GM18951 (cell line): ENCODE results near the gene BCAR3.

Experiments
- POLR2A ChIP-seq: IDR thresholded peaks from 4 replicates; pipeline ENCODE4 v1.6.1; 2011; ENCODE audit warnings: mild to moderate bottlenecking; ENCODE audit not compliant: insufficient read length, insufficient read depth; ENCODE audit errors: extremely low read depth
- in situ Hi-C: fragments of 300-500 bp; cut with MboI; formaldehyde crosslinking; loops from one replicate; pipeline ENCODE4 v1.12.0; 2022; ENCODE audit warnings: low sequenced_read_pairs, mixed read lengths, inconsistent platforms; ENCODE audit not compliant: unreplicated experiment

The BCAR3 gene

DNA sequence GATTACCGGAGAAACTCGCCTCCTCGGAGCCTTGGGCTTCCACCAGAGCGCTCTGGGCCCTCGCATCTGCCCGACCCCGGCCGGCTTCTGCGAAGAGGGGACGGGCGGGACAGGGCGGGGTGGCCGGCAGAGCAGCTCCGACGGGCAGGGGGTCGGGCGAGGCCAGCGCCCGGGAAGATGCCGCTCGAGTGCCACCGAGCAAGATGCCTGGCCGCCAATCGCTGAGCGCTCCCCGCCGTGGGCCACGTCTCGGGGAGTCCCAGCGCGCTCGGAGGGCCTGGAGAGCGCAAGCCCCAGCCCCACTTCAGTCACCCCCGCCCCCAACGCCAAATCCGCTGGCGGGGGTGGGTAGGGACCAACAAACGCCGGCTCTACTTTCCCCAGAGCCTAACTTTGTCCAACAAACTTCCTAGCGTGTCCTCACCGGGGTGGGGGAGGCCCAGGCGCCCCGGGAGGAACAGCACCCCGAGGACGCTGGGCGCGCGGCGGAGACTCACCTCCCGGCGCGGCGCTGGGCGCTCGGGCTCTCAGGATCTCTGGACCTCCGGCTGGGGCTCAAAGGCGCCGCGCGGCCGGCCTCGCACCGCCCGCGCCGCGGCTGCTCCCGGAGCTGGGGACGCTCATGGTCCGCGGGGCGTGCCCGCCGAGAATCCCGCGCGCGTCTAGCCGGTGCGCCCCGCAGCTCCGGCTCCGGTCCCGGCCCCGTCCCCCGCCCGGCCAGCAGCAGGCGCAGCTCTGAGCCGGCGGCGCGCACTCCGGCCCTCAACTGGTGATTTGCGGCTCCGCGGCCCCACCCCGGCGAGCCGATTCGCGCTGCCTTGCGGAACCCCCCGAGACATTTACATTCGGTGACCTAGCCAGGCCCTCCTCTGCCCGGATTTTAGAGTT is at the start of gene BCAR3:
Gene BCAR3 (minus strand): TSS at position 737 of the 888 bp plus-strand sequence. CDS start 6,907 bp downstream, outside the sequence.
- in situ Hi-C loops, result no loop called here

GRCh38 chr1:93730621-93731020 is 49.0 kb upstream of the BCAR3 start:
- no peak for TF ChIP-seq POLR2A
- in situ Hi-C loops, result no loop called here

More for the DNA sequence above, at the start of gene BCAR3:
- TF ChIP-seq POLR2A, result peak; percentile 57

DNA sequence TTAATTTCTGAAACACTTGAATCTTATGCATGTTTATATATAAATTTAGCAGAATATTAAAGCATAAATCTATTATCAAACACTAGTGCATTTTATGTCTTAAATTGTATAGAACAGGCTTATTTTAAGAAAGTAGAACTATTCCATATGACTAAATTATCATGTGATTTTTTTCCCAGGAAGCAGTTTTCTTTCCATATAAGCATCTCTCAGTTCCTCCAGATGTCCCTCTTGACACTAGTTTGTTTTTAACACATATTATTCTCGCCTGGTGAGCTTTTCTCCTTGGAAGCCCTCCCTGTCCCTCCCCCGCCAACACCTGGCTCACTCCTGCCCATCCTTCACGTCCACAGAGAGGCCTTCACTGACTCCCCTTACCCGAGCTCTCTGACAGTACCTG is 48.3 kb upstream of the BCAR3 start:
- TF ChIP-seq POLR2A, result no peak
- in situ Hi-C loops, result no loop called here

GRCh38 chr1:93729502-93729901 is 47.9 kb upstream of the BCAR3 start:
- no peak for TF ChIP-seq POLR2A
- in situ Hi-C loops, result no loop called here

GRCh38 chr1:93728480-93729131 is 47.0 kb upstream of the BCAR3 start:
- no peak for TF ChIP-seq POLR2A
- in situ Hi-C loops, result no loop called here

- TF ChIP-seq POLR2A, result no peak
- in situ Hi-C loops, result no loop called here
Measured at GRCh38 chr1:93723733-93724270, 42.2 kb upstream of the BCAR3 start.

- in situ Hi-C loops, result no loop called here
- no peak for TF ChIP-seq POLR2A
Measured at GRCh38 chr1:93723110-93723509, 41.5 kb upstream of the BCAR3 start.

DNA sequence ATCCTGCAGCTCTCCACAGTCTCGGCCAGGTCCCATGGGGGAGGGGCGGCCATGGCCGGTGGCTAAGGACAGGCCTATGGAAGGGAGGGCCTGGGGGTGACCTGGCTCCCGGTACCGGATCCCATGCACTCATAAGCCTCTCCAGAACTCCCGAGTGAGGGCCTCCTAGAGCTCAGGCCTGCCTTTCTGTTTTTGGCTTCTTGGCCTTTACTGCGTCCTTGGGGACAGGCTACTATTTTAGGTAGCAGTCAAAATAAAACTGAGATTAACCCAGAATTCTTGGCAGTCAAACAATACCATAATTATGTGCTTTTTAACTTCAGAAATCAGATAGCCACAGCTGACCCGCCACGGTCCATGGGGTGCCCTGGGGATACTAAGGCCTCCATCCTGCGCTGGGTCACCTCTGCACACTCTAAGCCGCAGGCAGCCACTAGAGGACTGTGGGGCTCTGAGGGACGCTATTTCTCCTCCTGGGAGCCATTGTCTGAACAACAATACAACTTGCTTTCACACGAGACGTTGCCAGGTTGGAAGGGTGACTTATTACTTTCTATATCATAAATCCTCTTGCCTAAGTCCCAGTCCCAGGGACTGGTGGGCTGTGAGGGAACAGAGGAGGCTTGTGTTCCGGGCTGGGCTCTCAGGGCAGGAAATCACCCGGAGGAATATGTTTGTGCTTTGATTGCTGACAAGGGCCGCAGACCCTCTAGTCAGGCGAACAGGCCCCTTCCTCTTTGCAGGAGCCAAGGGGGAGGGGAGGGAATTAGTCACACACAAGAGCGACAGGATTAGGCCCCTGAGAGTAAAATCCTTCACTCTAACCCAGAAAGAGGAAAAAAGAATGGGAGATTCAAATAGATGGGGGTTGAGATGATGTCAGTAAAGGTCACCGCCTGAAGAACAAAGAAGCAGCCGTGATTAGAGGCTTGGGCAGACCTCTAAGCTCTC is 40.7 kb upstream of the BCAR3 start:
- in situ Hi-C loops, result no loop called here
- TF ChIP-seq POLR2A, result no peak

GRCh38 chr1:93720956-93721626 is 39.5 kb upstream of the BCAR3 start:
- no peak for TF ChIP-seq POLR2A
- in situ Hi-C loops, result no loop called here

GRCh38 chr1:93717640-93718039 is 36.0 kb upstream of the BCAR3 start:
- in situ Hi-C loops, result no loop called here
- TF ChIP-seq POLR2A, result no peak

DNA sequence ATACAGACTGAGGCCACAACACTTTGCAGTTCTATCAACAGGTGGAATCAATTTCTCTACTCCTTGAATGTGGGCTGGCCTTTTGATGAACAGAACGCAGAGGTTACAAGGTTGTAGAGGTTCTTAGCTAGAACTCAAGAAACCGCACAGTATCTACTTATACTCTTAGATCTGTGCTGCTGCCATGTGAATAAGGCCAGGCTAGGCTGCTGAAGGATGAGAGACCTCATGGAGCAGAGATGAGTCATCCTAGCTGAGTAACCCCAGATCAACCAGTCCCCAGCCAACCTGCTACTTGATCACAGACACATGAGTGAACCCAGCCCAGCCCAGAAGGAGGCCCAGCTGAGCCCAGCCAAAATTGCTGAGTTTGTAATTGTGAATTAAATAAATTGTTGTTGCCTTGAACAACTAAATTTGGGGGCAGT is 35.3 kb upstream of the BCAR3 start:
- in situ Hi-C loops, result no loop called here
- no peak for TF ChIP-seq POLR2A

GRCh38 chr1:93716163-93716562 is 34.5 kb upstream of the BCAR3 start:
- no peak for TF ChIP-seq POLR2A
- in situ Hi-C loops, result no loop called here
